ENCODE results near the gene PLA2G4A. TPM values are rescaled to one million over a fixed set of nuclear protein-coding genes. Genes with fewer than 3 reads are reported as not detected.

Gene PLA2G4A
- total RNA-seq, 2 experiments from 2014 or later = 0.13 to 0.20 TPM

GRCh38 chr1:186985889-186986491 lies 157.2 kb downstream of the PLA2G4A start:
- no peak for DNase-seq

GRCh38 chr1:186987065-186987464 lies 158.3 kb downstream of the PLA2G4A start:
- no peaks in the 10 kb centered on the region for H3K36me3 Mint-ChIP-seq (ENCODE audit: low read depth)
- H3K4me1 Mint-ChIP-seq = no peaks in the 10 kb centered on the region
- H3K4me3 Mint-ChIP-seq = no peak overlapping the region
- ChIA-PET CTCF (interaction anchor here (1.0 to 1.4 kb wide), 5 partner anchors 11 to 612 kb away, joined by 3 to 10 read pairs (median 6); partner anchors contain the start of gene TPR), POLR2A (interaction anchor here (1.1 kb wide), 1 partner anchor 612 kb away, joined by 3 read pairs; the partner anchor contains the start of genes ODR4 and TPR)
- no peak for DNase-seq
- H3K9me3 Mint-ChIP-seq = no peaks in the 10 kb centered on the region
- peaks cover 5% of the 10 kb centered on the region for H3K27me3 Mint-ChIP-seq
- H3K27ac Mint-ChIP-seq = no peak overlapping the region

More at GRCh38 chr1:186985889-186986491, 157.2 kb downstream of the PLA2G4A start:
- no peaks in the 10 kb centered on the region for H3K36me3 Mint-ChIP-seq (ENCODE audit: low read depth)
- peaks cover 4% of the 10 kb centered on the region for H3K27me3 Mint-ChIP-seq
- no peaks in the 10 kb centered on the region for H3K4me1 Mint-ChIP-seq
- no peaks in the 10 kb centered on the region for H3K9me3 Mint-ChIP-seq
- ChIA-PET CTCF (interaction anchor here (0.7 to 1.4 kb wide), 11 partner anchors 10 to 611 kb away, joined by 3 to 10 read pairs (median 4); partner anchors contain the start of gene TPR), POLR2A (interaction anchor here (1.1 kb wide), 1 partner anchor 611 kb away, joined by 3 read pairs; the partner anchor contains the start of genes ODR4 and TPR)
- H3K4me3 Mint-ChIP-seq = no peak overlapping the region
- H3K27ac Mint-ChIP-seq = no peak overlapping the region

GRCh38 chr1:186987769-186988168 lies 159.0 kb downstream of the PLA2G4A start:
- H3K4me3 Mint-ChIP-seq = no peak overlapping the region
- peaks cover 5% of the 10 kb centered on the region for H3K27me3 Mint-ChIP-seq
- ChIA-PET POLR2A (no interaction called here), CTCF (no interaction called here)
- H3K27ac Mint-ChIP-seq = no peak overlapping the region
- H3K36me3 Mint-ChIP-seq (ENCODE audit: low read depth) = no peaks in the 10 kb centered on the region
- H3K4me1 Mint-ChIP-seq = no peaks in the 10 kb centered on the region
- no peaks in the 10 kb centered on the region for H3K9me3 Mint-ChIP-seq
- DNase-seq = no peak

- DNase-seq = no peak
- no peaks in the 10 kb centered on the region for H3K36me3 Mint-ChIP-seq (ENCODE audit: low read depth)
- no peak overlapping the region for H3K27ac Mint-ChIP-seq
- H3K27me3 Mint-ChIP-seq = peaks cover 4% of the 10 kb centered on the region
- ChIA-PET POLR2A (no interaction called here), CTCF (interaction anchor here (1.0 kb wide), 1 partner anchor 619 kb away, joined by 4 read pairs; the partner anchor contains the start of genes ODR4 and TPR)
- H3K4me3 Mint-ChIP-seq = no peak overlapping the region
- no peaks in the 10 kb centered on the region for H3K4me1 Mint-ChIP-seq
- H3K9me3 Mint-ChIP-seq = no peaks in the 10 kb centered on the region
These were observed 165.2 kb downstream of the PLA2G4A start for GRCh38 chr1:186993996-186994395.

GRCh38 chr1:186994897-186995296 lies 166.1 kb downstream of the PLA2G4A start:
- no peaks in the 10 kb centered on the region for H3K36me3 Mint-ChIP-seq (ENCODE audit: low read depth)
- no peak overlapping the region for H3K4me3 Mint-ChIP-seq
- POLR2A ChIA-PET = no interaction called here
- no peak for DNase-seq
- CTCF ChIA-PET = no interaction called here
- peaks cover 4% of the 10 kb centered on the region for H3K27me3 Mint-ChIP-seq
- no peaks in the 10 kb centered on the region for H3K9me3 Mint-ChIP-seq
- no peak overlapping the region for H3K27ac Mint-ChIP-seq
- no peaks in the 10 kb centered on the region for H3K4me1 Mint-ChIP-seq

- no peaks in the 10 kb centered on the region for H3K9me3 Mint-ChIP-seq
- no peaks in the 10 kb centered on the region for H3K36me3 Mint-ChIP-seq (ENCODE audit: low read depth)
- DNase-seq = no peak
- no peak overlapping the region for H3K4me3 Mint-ChIP-seq
- no peaks in the 10 kb centered on the region for H3K4me1 Mint-ChIP-seq
- H3K27me3 Mint-ChIP-seq = peaks cover 4% of the 10 kb centered on the region
- no peak overlapping the region for H3K27ac Mint-ChIP-seq
- ChIA-PET CTCF (interaction anchor here (1.4 kb wide), 1 partner anchor 11 kb away, joined by 5 read pairs; no protein-coding TSS in a partner anchor), POLR2A (no interaction called here)
These were observed 168.1 kb downstream of the PLA2G4A start for GRCh38 chr1:186996816-186997215.

- CTCF ChIA-PET = no interaction called here
- Mint-ChIP-seq H3K4me1 (no peaks in the 10 kb centered on the region), H3K9me3 (no peaks in the 10 kb centered on the region)
These were observed 169.1 kb downstream of the PLA2G4A start for GRCh38 chr1:186997877-186998276.

GRCh38 chr1:186999506-186999905 lies 170.8 kb downstream of the PLA2G4A start:
- ChIA-PET POLR2A (no interaction called here), CTCF (no interaction called here)
- DNase-seq = no peak
- no peak overlapping the region for H3K27ac Mint-ChIP-seq
- no peaks in the 10 kb centered on the region for H3K36me3 Mint-ChIP-seq (ENCODE audit: low read depth)
- no peak overlapping the region for H3K4me3 Mint-ChIP-seq
- H3K9me3 Mint-ChIP-seq = no peaks in the 10 kb centered on the region
- peaks cover 2% of the 10 kb centered on the region for H3K27me3 Mint-ChIP-seq
- no peaks in the 10 kb centered on the region for H3K4me1 Mint-ChIP-seq

More at GRCh38 chr1:186997877-186998276, 169.1 kb downstream of the PLA2G4A start:
- Mint-ChIP-seq H3K27me3 (peaks cover 4% of the 10 kb centered on the region), H3K27ac (no peak overlapping the region), H3K4me3 (no peak overlapping the region), H3K36me3 (ENCODE audit: low read depth) (no peaks in the 10 kb centered on the region)
- DNase-seq = no peak
- POLR2A ChIA-PET = no interaction called here

GRCh38 chr1:187001198-187001889 lies 172.6 kb downstream of the PLA2G4A start:
- H3K4me1 Mint-ChIP-seq = no peaks in the 10 kb centered on the region
- H3K27me3 Mint-ChIP-seq = peaks cover 2% of the 10 kb centered on the region
- ChIA-PET POLR2A (no interaction called here), CTCF (no interaction called here)
- H3K36me3 Mint-ChIP-seq (ENCODE audit: low read depth) = no peaks in the 10 kb centered on the region
- no peak for DNase-seq
- H3K27ac Mint-ChIP-seq = no peak overlapping the region
- H3K9me3 Mint-ChIP-seq = peaks cover 2% of the 10 kb centered on the region
- H3K4me3 Mint-ChIP-seq = no peak overlapping the region

GRCh38 chr1:187003353-187003752 lies 174.6 kb downstream of the PLA2G4A start:
- Mint-ChIP-seq H3K27me3 (peaks cover 2% of the 10 kb centered on the region), H3K36me3 (ENCODE audit: low read depth) (no peaks in the 10 kb centered on the region), H3K9me3 (peaks cover 9% of the 10 kb centered on the region), H3K4me1 (no peaks in the 10 kb centered on the region), H3K27ac (no peak overlapping the region), H3K4me3 (no peak overlapping the region)
- ChIA-PET CTCF (no interaction called here), POLR2A (no interaction called here)
- no peak for DNase-seq

GRCh38 chr1:187006896-187007295 lies 178.1 kb downstream of the PLA2G4A start:
- H3K4me3 Mint-ChIP-seq = no peak overlapping the region
- H3K27me3 Mint-ChIP-seq = no peaks in the 10 kb centered on the region
- H3K4me1 Mint-ChIP-seq = peaks cover 7% of the 10 kb centered on the region
- no peak for DNase-seq
- peaks cover 2% of the 10 kb centered on the region for H3K36me3 Mint-ChIP-seq (ENCODE audit: low read depth)
- CTCF ChIA-PET = no interaction called here
- peaks cover 15% of the 10 kb centered on the region for H3K9me3 Mint-ChIP-seq
- H3K27ac Mint-ChIP-seq = no peak overlapping the region
- POLR2A ChIA-PET = no interaction called here

- CTCF ChIA-PET = no interaction called here
- H3K4me1 Mint-ChIP-seq = peaks cover 7% of the 10 kb centered on the region
- no peak overlapping the region for H3K27ac Mint-ChIP-seq
- POLR2A ChIA-PET = no interaction called here
- H3K36me3 Mint-ChIP-seq (ENCODE audit: low read depth) = peaks cover 2% of the 10 kb centered on the region
- no peaks in the 10 kb centered on the region for H3K27me3 Mint-ChIP-seq
- no peak overlapping the region for H3K4me3 Mint-ChIP-seq
- peaks cover 15% of the 10 kb centered on the region for H3K9me3 Mint-ChIP-seq
- no peak for DNase-seq
These were observed 180.6 kb downstream of the PLA2G4A start for GRCh38 chr1:187009320-187009719.

- peaks cover 15% of the 10 kb centered on the region for H3K9me3 Mint-ChIP-seq
- no peak overlapping the region for H3K27ac Mint-ChIP-seq
- CTCF ChIA-PET = no interaction called here
These were observed 182.0 kb downstream of the PLA2G4A start for GRCh38 chr1:187010571-187011309.

More at GRCh38 chr1:187010571-187011309, 182.0 kb downstream of the PLA2G4A start:
- POLR2A ChIA-PET = no interaction called here
- DNase-seq = no peak
- H3K4me3 Mint-ChIP-seq = no peak overlapping the region
- H3K27me3 Mint-ChIP-seq = no peaks in the 10 kb centered on the region
- H3K36me3 Mint-ChIP-seq (ENCODE audit: low read depth) = peaks cover 2% of the 10 kb centered on the region
- peaks cover 7% of the 10 kb centered on the region for H3K4me1 Mint-ChIP-seq
